PC-9 (cell line): ENCODE data around the gene UBXN2A. TPM values are rescaled to one million over a fixed set of nuclear protein-coding genes. Genes with fewer than 3 reads are reported as not detected.

Experiments used
- BruUV-seq: library from RNA; stranded (reverse); fragments of 400-500 nt; replicated peaks from 2 replicates; lab custom pipeline; 2021; lab: Mats Ljungman, UMichigan
- CTCF ChIA-PET: fragments of 300-600 bp; sonication (Branson Sonifier 250); formaldehyde crosslinking; loops from one replicate; lab custom pipeline; 2022; ENCODE audit warnings: antibody characterized with exemption; lab: Charles Lee
- POLR2A ChIA-PET: fragments of 300-600 bp; sonication (Branson Sonifier 250); formaldehyde crosslinking; loops from one replicate; lab custom pipeline; 2022; ENCODE audit warnings: antibody characterized with exemption; ENCODE audit not compliant: unreplicated experiment; lab: Charles Lee
- DNase-seq, 2 experiments: peaks; one replicate each; pipeline versions ENCODE4 v3.0.0 to v3.0.0-alpha.2; 2015 to 2022; ENCODE audit warnings: mixed read lengths in 1 of 2
- H2AFZ ChIP-seq: fragments of 200-600 bp; sonication (generic); 2 replicates; pipeline ENCODE4 v1.8.1; 2017; ENCODE audit warnings: antibody characterized with exemption
- H3F3A ChIP-seq: fragments of 200-600 bp; sonication (generic); 2 replicates; pipeline ENCODE4 v1.8.1; 2017; ENCODE audit warnings: antibody characterized with exemption, mild to moderate bottlenecking, low read depth; ENCODE audit not compliant: insufficient read depth
- H3K27ac ChIP-seq: fragments of 200-600 bp; sonication (generic); 2 replicates; pipeline ENCODE4 v1.6.1; 2016; ENCODE audit warnings: mixed run types
- H3K27me3 ChIP-seq: fragments of 200-600 bp; sonication (generic); 2 replicates; pipeline ENCODE4 v1.6.1; 2016; ENCODE audit warnings: low read depth, mixed run types; ENCODE audit not compliant: insufficient read depth
- H3K36me3 ChIP-seq: fragments of 200-600 bp; sonication (generic); 2 replicates; pipeline ENCODE4 v1.6.1; 2016; ENCODE audit warnings: low read depth, mixed run types
- H3K4me1 ChIP-seq: fragments of 200-600 bp; sonication (generic); replicated peaks from 2 replicates; pipeline ENCODE4 v1.6.1; 2016; ENCODE audit warnings: mixed run types; ENCODE audit not compliant: insufficient read depth
- H3K4me2 ChIP-seq: fragments of 200-600 bp; sonication (generic); 2 replicates; pipeline ENCODE4 v1.6.1; 2017; ENCODE audit warnings: mixed run types
- H3K4me3 ChIP-seq: fragments of 200-600 bp; sonication (generic); 2 replicates; pipeline ENCODE4 v1.6.1; 2016; ENCODE audit warnings: mixed run types
- H3K79me2 ChIP-seq: fragments of 200-600 bp; sonication (generic); 2 replicates; pipeline ENCODE4 v1.6.1; 2017; ENCODE audit warnings: low read depth, mixed run types
- H3K9me2 ChIP-seq: fragments of 200-600 bp; sonication (generic); 2 replicates; pipeline ENCODE4 v1.8.1; 2017; ENCODE audit warnings: mild to moderate bottlenecking; ENCODE audit not compliant: insufficient read depth
- H3K9me3 ChIP-seq: fragments of 200-600 bp; sonication (generic); 2 replicates; pipeline ENCODE4 v1.8.1; 2016; ENCODE audit warnings: low read depth; ENCODE audit not compliant: insufficient read depth
- H4K20me1 ChIP-seq: fragments of 200-600 bp; sonication (generic); 2 replicates; pipeline ENCODE4 v1.8.1; 2017; ENCODE audit not compliant: insufficient read depth
- CTCF ChIP-seq: fragments of 200-600 bp; sonication (generic); conservative IDR thresholded peaks from 2 replicates; pipeline ENCODE4 v1.6.1; 2017; ENCODE audit warnings: mixed run types, antibody characterized with exemption, mild to moderate bottlenecking, moderate library complexity
- EZH2 ChIP-seq: fragments of 200-600 bp; sonication (generic); IDR thresholded peaks from 2 replicates; pipeline ENCODE4 v1.8.0; 2017; ENCODE audit warnings: antibody characterized with exemption, low read depth
- intact Hi-C: fragments of 100-400 bp; cut with micrococcal nuclease; formaldehyde crosslinking; loops from one replicate; pipeline ENCODE4 v1.10.0; 2022; ENCODE audit not compliant: unreplicated experiment
- total RNA-seq: library from RNA; stranded (reverse); gene quantifications from 2 replicates; pipeline ENCODE4 v1.2.3, GENCODE V29; 2021

UBXN2A gene
- total RNA-seq, 1 experiment from 2014 or later, result 16.9 TPM

GRCh38 chr2:23904215-23904614 is 36.0 kb upstream of the UBXN2A start:
- DNase-seq, result no peak
- Histone ChIP-seq H3K79me2 (peaks cover 53% of the 10 kb centered on the region), H3K4me2 (no peak overlapping the region), H2AFZ (no peak overlapping the region), H3K27ac (peak overlapping the region; percentile 93), H4K20me1 (no peaks in the 10 kb centered on the region), H3K9me3 (no peaks in the 10 kb centered on the region), H3F3A (peaks cover 50% of the 10 kb centered on the region), H3K4me1 (peaks cover 60% of the 10 kb centered on the region), H3K36me3 (no peaks in the 10 kb centered on the region), H3K4me3 (no peak overlapping the region), H3K9me2 (no peaks in the 10 kb centered on the region), H3K27me3 (no peaks in the 10 kb centered on the region)
- ChIA-PET CTCF (interaction anchor here (0.6 to 0.7 kb wide), 2 partner anchors 49 to 609 kb away, joined by 3 to 13 read pairs; no protein-coding TSS in a partner anchor), POLR2A (no interaction called here)
- intact Hi-C loops, result loop anchor here (5.0 kb wide), 1 partner anchor 522 kb away; no protein-coding TSS in a partner anchor
- BruUV-seq, result no TSS peak
- TF ChIP-seq CTCF (no peak), EZH2 (no peak)

- Histone ChIP-seq H3K4me1 (peaks cover 57% of the 10 kb centered on the region), H3K4me2 (no peak overlapping the region), H3K27me3 (no peaks in the 10 kb centered on the region), H3K9me3 (no peaks in the 10 kb centered on the region), H3F3A (peaks cover 46% of the 10 kb centered on the region), H3K79me2 (peaks cover 48% of the 10 kb centered on the region), H3K4me3 (no peak overlapping the region), H3K36me3 (no peaks in the 10 kb centered on the region), H3K27ac (0 out of 2 replicates have a peak overlapping the region, but pooled peaks have one; percentile 93), H2AFZ (no peak overlapping the region), H4K20me1 (no peaks in the 10 kb centered on the region), H3K9me2 (no peaks in the 10 kb centered on the region)
- intact Hi-C loops, result loop anchor here (5.0 kb wide), 1 partner anchor 522 kb away; no protein-coding TSS in a partner anchor
- no peak for DNase-seq
- ChIA-PET POLR2A (no interaction called here), CTCF (interaction anchor here (0.6 to 0.7 kb wide), 2 partner anchors 48 to 610 kb away, joined by 3 to 13 read pairs; no protein-coding TSS in a partner anchor)
- BruUV-seq, result no TSS peak
- no peak for TF ChIP-seq CTCF
- no peak for TF ChIP-seq EZH2
Observed at GRCh38 chr2:23904692-23905091, 35.6 kb upstream of the UBXN2A start.

- Histone ChIP-seq H2AFZ (no peak overlapping the region), H3F3A (peaks cover 41% of the 10 kb centered on the region), H3K27ac (no peak overlapping the region), H3K9me3 (no peaks in the 10 kb centered on the region), H3K9me2 (no peaks in the 10 kb centered on the region), H3K79me2 (peaks cover 44% of the 10 kb centered on the region), H3K4me3 (no peak overlapping the region), H3K4me1 (peaks cover 52% of the 10 kb centered on the region), H3K36me3 (no peaks in the 10 kb centered on the region), H4K20me1 (no peaks in the 10 kb centered on the region), H3K27me3 (no peaks in the 10 kb centered on the region), H3K4me2 (no peak overlapping the region)
- intact Hi-C loops, result no loop called here
- POLR2A ChIA-PET, result no interaction called here
- no peak for DNase-seq
- CTCF ChIA-PET, result no interaction called here
- TF ChIP-seq EZH2, result no peak
- no peak for TF ChIP-seq CTCF
- BruUV-seq, result no TSS peak
Observed at GRCh38 chr2:23905155-23905554, 35.1 kb upstream of the UBXN2A start.
